Activated naive CD8-positive, alpha-beta T cell treated with anti-CD3 and anti-CD28 coated beads for 36 hours (primary cell): ENCODE measurements around the gene CLPTM1. TPM values are rescaled to one million over a fixed set of nuclear protein-coding genes. Genes with fewer than 3 reads are reported as not detected.
A peak's percentile ranks its signal among the peaks of the same experiment; 100 is the strongest.
"Not testable (repeated sequence)": the region's sequence is repeated elsewhere in the genome, so short reads cannot be mapped to it uniquely, and the experiment has no call there.

Experiments
- DNase-seq: peaks from one replicate; pipeline ENCODE4 v3.0.0; 2021
- H3K27ac Mint-ChIP-seq: one replicate; pipeline ENCODE4 v1.8.0; 2022; ENCODE audit warnings: mild to moderate bottlenecking, moderate library complexity, mixed read lengths
- H3K27me3 Mint-ChIP-seq: one replicate; pipeline ENCODE4 v1.8.0; 2022; ENCODE audit warnings: mild to moderate bottlenecking, mixed read lengths
- H3K36me3 Mint-ChIP-seq: one replicate; pipeline ENCODE4 v1.8.0; 2021; ENCODE audit warnings: mild to moderate bottlenecking, mixed read lengths
- H3K4me1 Mint-ChIP-seq: one replicate; pipeline ENCODE4 v1.8.0; 2021; ENCODE audit warnings: mixed read lengths
- H3K4me3 Mint-ChIP-seq: one replicate; pipeline ENCODE4 v1.8.0; 2022; ENCODE audit warnings: mild to moderate bottlenecking, moderate library complexity, mixed read lengths
- H3K9me3 Mint-ChIP-seq: one replicate; pipeline ENCODE4 v1.8.0; 2022; ENCODE audit warnings: mixed read lengths
- total RNA-seq, 2 experiments: library from RNA; stranded (reverse); gene quantifications; one replicate each; pipeline ENCODE4 v1.2.3, GENCODE V29; 2021

The CLPTM1 gene
- total RNA-seq: 10 to 100 TPM; 54.2 to 57.2 TPM

GRCh38 chr19:44954649-44955504 is at the start of gene CLPTM1:
Gene CLPTM1, plus strand, starts transcription at chr19:44955380. Its CDS starts 16 bp downstream, at chr19:44955396.
- peak within 1 kb of the TSS; percentile 99 for H3K27ac Mint-ChIP-seq
- H3K4me1 Mint-ChIP-seq: peaks cover 41% of the 10 kb centered on the region
- DNase-seq: peak; percentile 95
- H3K36me3 Mint-ChIP-seq: no peaks in the 10 kb centered on the region
- H3K4me3 Mint-ChIP-seq: peak within 1 kb of the TSS; percentile 99
- no peaks in the 10 kb centered on the region for H3K9me3 Mint-ChIP-seq
- H3K27me3 Mint-ChIP-seq: no peaks in the 10 kb centered on the region

- Mint-ChIP-seq H3K36me3 (peaks cover 14% of the 10 kb centered on the region), H3K9me3 (no peaks in the 10 kb centered on the region), H3K4me3 (no peak within 1 kb of the TSS), H3K27ac (no peak within 1 kb of the TSS), H3K27me3 (peaks cover 46% of the 10 kb centered on the region), H3K4me1 (peaks cover 12% of the 10 kb centered on the region)
- DNase-seq: no peak
These were observed 49.6 kb upstream of the CLPTM1 start, which contains the start of gene APOE for GRCh38 chr19:44905437-44906160. Gene APOE, plus strand, starts transcription at chr19:44905796. Its CDS starts 829 bp downstream, at chr19:44906625.

DNA sequence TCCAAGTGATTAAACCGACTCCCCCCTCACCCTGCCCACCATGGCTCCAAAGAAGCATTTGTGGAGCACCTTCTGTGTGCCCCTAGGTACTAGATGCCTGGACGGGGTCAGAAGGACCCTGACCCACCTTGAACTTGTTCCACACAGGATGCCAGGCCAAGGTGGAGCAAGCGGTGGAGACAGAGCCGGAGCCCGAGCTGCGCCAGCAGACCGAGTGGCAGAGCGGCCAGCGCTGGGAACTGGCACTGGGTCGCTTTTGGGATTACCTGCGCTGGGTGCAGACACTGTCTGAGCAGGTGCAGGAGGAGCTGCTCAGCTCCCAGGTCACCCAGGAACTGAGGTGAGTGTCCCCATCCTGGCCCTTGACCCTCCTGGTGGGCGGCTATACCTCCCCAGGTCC is 47.6 kb upstream of the CLPTM1 start:
- no peak overlapping the region for H3K4me3 Mint-ChIP-seq
- H3K36me3 Mint-ChIP-seq: peaks cover 7% of the 10 kb centered on the region
- H3K27me3 Mint-ChIP-seq: peaks cover 65% of the 10 kb centered on the region
- no peak for DNase-seq
- peaks cover 12% of the 10 kb centered on the region for H3K4me1 Mint-ChIP-seq
- H3K9me3 Mint-ChIP-seq: no peaks in the 10 kb centered on the region
- H3K27ac Mint-ChIP-seq: no peak overlapping the region

DNA sequence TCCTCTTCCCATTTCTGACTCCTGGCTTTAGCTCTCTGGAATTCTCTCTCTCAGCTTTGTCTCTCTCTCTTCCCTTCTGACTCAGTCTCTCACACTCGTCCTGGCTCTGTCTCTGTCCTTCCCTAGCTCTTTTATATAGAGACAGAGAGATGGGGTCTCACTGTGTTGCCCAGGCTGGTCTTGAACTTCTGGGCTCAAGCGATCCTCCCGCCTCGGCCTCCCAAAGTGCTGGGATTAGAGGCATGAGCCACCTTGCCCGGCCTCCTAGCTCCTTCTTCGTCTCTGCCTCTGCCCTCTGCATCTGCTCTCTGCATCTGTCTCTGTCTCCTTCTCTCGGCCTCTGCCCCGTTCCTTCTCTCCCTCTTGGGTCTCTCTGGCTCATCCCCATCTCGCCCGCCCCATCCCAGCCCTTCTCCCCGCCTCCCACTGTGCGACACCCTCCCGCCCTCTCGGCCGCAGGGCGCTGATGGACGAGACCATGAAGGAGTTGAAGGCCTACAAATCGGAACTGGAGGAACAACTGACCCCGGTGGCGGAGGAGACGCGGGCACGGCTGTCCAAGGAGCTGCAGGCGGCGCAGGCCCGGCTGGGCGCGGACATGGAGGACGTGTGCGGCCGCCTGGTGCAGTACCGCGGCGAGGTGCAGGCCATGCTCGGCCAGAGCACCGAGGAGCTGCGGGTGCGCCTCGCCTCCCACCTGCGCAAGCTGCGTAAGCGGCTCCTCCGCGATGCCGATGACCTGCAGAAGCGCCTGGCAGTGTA is 46.9 kb upstream of the CLPTM1 start:
- H3K9me3 Mint-ChIP-seq: no peaks in the 10 kb centered on the region
- H3K27ac Mint-ChIP-seq: no peak overlapping the region
- no peak for DNase-seq
- no peak overlapping the region for H3K4me3 Mint-ChIP-seq
- H3K27me3 Mint-ChIP-seq: peaks cover 72% of the 10 kb centered on the region
- H3K36me3 Mint-ChIP-seq: peaks cover 5% of the 10 kb centered on the region
- peaks cover 10% of the 10 kb centered on the region for H3K4me1 Mint-ChIP-seq

DNA sequence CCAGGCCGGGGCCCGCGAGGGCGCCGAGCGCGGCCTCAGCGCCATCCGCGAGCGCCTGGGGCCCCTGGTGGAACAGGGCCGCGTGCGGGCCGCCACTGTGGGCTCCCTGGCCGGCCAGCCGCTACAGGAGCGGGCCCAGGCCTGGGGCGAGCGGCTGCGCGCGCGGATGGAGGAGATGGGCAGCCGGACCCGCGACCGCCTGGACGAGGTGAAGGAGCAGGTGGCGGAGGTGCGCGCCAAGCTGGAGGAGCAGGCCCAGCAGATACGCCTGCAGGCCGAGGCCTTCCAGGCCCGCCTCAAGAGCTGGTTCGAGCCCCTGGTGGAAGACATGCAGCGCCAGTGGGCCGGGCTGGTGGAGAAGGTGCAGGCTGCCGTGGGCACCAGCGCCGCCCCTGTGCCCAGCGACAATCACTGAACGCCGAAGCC is 46.3 kb upstream of the CLPTM1 start:
- Mint-ChIP-seq H3K9me3 (no peaks in the 10 kb centered on the region), H3K4me3 (no peak overlapping the region), H3K36me3 (peaks cover under 1% of the 10 kb centered on the region), H3K4me1 (peaks cover 10% of the 10 kb centered on the region), H3K27me3 (peaks cover 78% of the 10 kb centered on the region), H3K27ac (no peak overlapping the region)
- DNase-seq: no peak

GRCh38 chr19:44909775-44910174 is 45.4 kb upstream of the CLPTM1 start:
- peaks cover 18% of the 10 kb centered on the region for H3K4me1 Mint-ChIP-seq
- DNase-seq: no peak
- H3K9me3 Mint-ChIP-seq: no peaks in the 10 kb centered on the region
- H3K4me3 Mint-ChIP-seq: no peak overlapping the region
- H3K27me3 Mint-ChIP-seq: peaks cover 86% of the 10 kb centered on the region
- H3K36me3 Mint-ChIP-seq: no peaks in the 10 kb centered on the region
- no peak overlapping the region for H3K27ac Mint-ChIP-seq

GRCh38 chr19:44911896-44912295 is 43.3 kb upstream of the CLPTM1 start:
- Mint-ChIP-seq H3K4me1 (peaks cover 10% of the 10 kb centered on the region), H3K27me3 (peaks cover 67% of the 10 kb centered on the region)
- not testable (repeated sequence) for H3K27ac Mint-ChIP-seq, H3K4me3 Mint-ChIP-seq, DNase-seq, H3K36me3 Mint-ChIP-seq, H3K9me3 Mint-ChIP-seq

DNA sequence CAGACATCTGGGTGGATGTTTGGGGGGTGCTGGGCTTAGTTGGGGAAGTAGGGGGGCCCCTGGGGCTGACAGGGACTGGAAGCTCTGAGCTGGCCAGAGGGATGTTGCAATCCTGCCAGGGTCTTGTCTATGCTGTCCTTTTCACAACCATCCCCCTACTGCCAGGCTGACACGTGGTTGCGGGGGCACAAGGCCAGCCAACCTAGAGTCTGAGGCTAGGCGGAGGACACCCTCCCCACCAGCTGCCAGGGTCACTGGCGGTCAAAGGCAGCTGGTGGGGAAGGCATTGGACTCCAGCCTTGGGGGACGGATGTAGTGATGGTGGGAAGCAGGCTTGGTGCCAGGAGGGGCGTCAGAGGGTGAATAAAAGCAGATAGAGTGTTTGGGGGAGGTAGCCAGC is 42.3 kb upstream of the CLPTM1 start:
- Mint-ChIP-seq H3K4me1 (peaks cover 10% of the 10 kb centered on the region), H3K4me3 (no peak overlapping the region), H3K27me3 (peaks cover 58% of the 10 kb centered on the region), H3K36me3 (no peaks in the 10 kb centered on the region), H3K9me3 (no peaks in the 10 kb centered on the region), H3K27ac (no peak overlapping the region)
- no peak for DNase-seq

DNA sequence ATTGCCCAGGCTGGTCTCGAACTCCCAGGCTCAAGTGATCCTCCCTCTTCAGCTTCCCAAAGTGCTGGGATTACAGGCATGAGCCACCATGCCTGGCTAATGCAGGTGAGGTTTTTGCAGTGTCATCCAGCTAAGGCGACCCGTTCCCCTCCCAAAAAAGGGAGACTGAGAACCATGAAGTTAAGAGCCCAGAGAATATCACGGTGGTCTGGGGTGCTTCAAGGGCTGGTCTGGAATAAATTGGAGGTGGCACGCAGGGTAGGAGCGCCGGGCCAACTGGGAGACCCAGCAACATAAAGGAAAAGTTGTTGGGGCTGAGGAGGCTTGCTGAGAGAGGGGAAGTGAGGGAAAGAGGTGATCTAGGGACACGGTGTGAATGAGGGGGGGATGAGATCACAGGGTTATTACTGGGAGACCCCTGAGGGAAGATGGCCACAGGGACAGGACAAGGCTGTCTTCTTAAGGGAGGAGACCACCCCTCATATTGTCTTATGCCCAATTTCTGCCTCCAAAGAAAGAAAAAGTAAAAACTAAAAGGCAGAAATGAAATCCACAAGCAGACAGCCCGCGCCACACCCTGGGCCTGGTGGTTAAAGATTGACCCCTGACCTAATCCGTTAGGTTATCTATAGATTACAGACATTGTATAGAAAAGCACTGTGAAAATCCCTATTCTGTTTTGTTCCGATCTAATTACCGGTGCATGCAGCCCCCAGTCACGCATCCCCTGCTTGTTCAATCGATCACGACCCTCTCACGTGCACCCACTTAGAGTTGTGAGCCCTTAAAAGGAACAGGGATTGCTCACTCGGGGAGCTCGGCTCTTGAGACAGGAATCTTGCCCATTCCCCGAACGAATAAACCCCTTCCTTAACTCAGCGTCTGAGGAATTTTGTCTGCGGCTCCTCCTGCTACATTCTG is 41.4 kb upstream of the CLPTM1 start:
- peaks cover 53% of the 10 kb centered on the region for H3K27me3 Mint-ChIP-seq
- not testable (repeated sequence) for DNase-seq, H3K27ac Mint-ChIP-seq, H3K9me3 Mint-ChIP-seq, H3K36me3 Mint-ChIP-seq
- peak overlapping the region; percentile 94 for H3K4me3 Mint-ChIP-seq
- peaks cover 10% of the 10 kb centered on the region for H3K4me1 Mint-ChIP-seq

DNA sequence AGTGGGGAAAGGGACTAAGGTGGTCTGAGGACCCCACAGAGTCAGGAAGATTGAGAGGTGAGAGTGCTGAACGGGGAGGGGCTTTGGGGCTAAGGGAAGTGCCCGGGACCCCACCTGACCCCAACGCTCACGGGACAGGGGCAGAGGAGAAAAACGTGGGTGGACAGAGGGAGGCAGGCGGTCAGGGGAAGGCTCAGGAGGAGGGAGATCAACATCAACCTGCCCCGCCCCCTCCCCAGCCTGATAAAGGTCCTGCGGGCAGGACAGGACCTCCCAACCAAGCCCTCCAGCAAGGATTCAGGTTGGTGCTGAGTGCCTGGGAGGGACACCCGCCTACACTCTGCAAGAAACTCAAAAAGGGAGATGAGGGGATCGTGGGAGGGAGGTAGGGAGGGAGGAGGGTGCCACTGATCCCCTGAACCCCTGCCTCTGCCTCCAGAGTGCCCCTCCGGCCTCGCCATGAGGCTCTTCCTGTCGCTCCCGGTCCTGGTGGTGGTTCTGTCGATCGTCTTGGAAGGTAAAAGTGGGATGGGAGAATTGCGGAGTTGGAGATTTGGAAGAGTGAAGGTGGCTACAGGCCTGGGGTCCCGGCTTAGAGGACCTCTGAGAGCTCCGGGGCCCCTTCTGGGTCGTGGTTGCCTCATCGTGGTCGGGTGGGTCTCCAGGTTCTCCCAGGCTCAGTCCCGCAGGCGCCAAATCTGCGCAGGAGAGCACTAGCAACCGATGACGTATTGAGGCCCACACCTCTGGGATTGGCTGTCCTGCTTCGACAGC is 40.6 kb upstream of the CLPTM1 start, which contains the start of gene APOC1:
APOC1 (plus strand) TSS at position 176 of the 774 bp plus-strand sequence; CDS start at position 460, 284 bp downstream.
- peak within 1 kb of the TSS; percentile 92 for H3K27ac Mint-ChIP-seq
- peak; percentile 81 for DNase-seq
- H3K36me3 Mint-ChIP-seq, H3K9me3 Mint-ChIP-seq: not testable (repeated sequence)
- peaks cover 49% of the 10 kb centered on the region for H3K27me3 Mint-ChIP-seq
- peaks cover 10% of the 10 kb centered on the region for H3K4me1 Mint-ChIP-seq
- peak within 1 kb of the TSS; percentile 94 for H3K4me3 Mint-ChIP-seq

DNA sequence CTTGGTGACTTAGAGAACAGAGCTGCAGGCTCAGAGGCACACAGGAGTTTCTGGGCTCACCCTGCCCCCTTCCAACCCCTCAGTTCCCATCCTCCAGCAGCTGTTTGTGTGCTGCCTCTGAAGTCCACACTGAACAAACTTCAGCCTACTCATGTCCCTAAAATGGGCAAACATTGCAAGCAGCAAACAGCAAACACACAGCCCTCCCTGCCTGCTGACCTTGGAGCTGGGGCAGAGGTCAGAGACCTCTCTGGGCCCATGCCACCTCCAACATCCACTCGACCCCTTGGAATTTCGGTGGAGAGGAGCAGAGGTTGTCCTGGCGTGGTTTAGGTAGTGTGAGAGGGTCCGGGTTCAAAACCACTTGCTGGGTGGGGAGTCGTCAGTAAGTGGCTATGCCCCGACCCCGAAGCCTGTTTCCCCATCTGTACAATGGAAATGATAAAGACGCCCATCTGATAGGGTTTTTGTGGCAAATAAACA is 30.9 kb upstream of the CLPTM1 start:
- no peak for DNase-seq
- Mint-ChIP-seq H3K27me3 (peaks cover 25% of the 10 kb centered on the region), H3K27ac (no peak overlapping the region), H3K9me3 (no peaks in the 10 kb centered on the region), H3K4me3 (no peak overlapping the region), H3K4me1 (peaks cover 6% of the 10 kb centered on the region), H3K36me3 (no peaks in the 10 kb centered on the region)

- H3K4me1 Mint-ChIP-seq: peaks cover 6% of the 10 kb centered on the region
- H3K27ac Mint-ChIP-seq: no peak overlapping the region
- no peaks in the 10 kb centered on the region for H3K36me3 Mint-ChIP-seq
- H3K27me3 Mint-ChIP-seq: peaks cover 29% of the 10 kb centered on the region
- no peak for DNase-seq
- no peak overlapping the region for H3K4me3 Mint-ChIP-seq
- H3K9me3 Mint-ChIP-seq: no peaks in the 10 kb centered on the region
These were observed 29.9 kb upstream of the CLPTM1 start for GRCh38 chr19:44925114-44925891.
